HG03565 (cell line): Measurements from ENCODE around the gene CCDC73.
"Not testable (repeated sequence)": the region's sequence is repeated elsewhere in the genome, so short reads cannot be mapped to it uniquely, and the experiment has no call there.

ENCODE experiments used
- ATAC-seq: cut with Tn5 transposase; IDR thresholded peaks from one replicate; pipeline ENCODE4 v1.9.1; 2021; ENCODE audit warnings: mild to moderate bottlenecking, moderate library complexity; ENCODE audit not compliant: unreplicated experiment

Gene CCDC73

GRCh38 chr11:32597921-32598320, 196.5 kb downstream of the CCDC73 start:
- ATAC-seq: no peak

GRCh38 chr11:32596114-32596513, 198.3 kb downstream of the CCDC73 start:
- ATAC-seq: not testable (repeated sequence)

- no peak for ATAC-seq
Measured at GRCh38 chr11:32594272-32594671, 200.2 kb downstream of the CCDC73 start.

- no peak for ATAC-seq
Measured at GRCh38 chr11:32586576-32587190, 207.8 kb downstream of the CCDC73 start.

GRCh38 chr11:32584921-32585320, 209.5 kb downstream of the CCDC73 start:
- no peak for ATAC-seq

GRCh38 chr11:32583459-32584271, 210.8 kb downstream of the CCDC73 start, which contains the start of gene EIF3M:
TSS of gene EIF3M (plus strand) at chr11:32583831. CDS start at chr11:32583888, 57 bp downstream.
- ATAC-seq: peak; percentile 96

- ATAC-seq: no peak
Measured at GRCh38 chr11:32581556-32581955, 212.9 kb downstream of the CCDC73 start.

GRCh38 chr11:32580967-32581366, 213.5 kb downstream of the CCDC73 start:
- no peak for ATAC-seq

GRCh38 chr11:32576456-32576855, 218.0 kb downstream of the CCDC73 start:
- ATAC-seq: no peak

GRCh38 chr11:32575070-32575469, 219.4 kb downstream of the CCDC73 start:
- no peak for ATAC-seq

- no peak for ATAC-seq
Measured at GRCh38 chr11:32574421-32574820, 220.0 kb downstream of the CCDC73 start.

- no peak for ATAC-seq
Measured at GRCh38 chr11:32573228-32573627, 221.2 kb downstream of the CCDC73 start.

GRCh38 chr11:32571039-32571438, 223.4 kb downstream of the CCDC73 start:
- no peak for ATAC-seq

GRCh38 chr11:32569313-32569881, 225.1 kb downstream of the CCDC73 start:
- no peak for ATAC-seq

GRCh38 chr11:32567154-32567553, 227.3 kb downstream of the CCDC73 start:
- no peak for ATAC-seq

GRCh38 chr11:32566517-32566916, 227.9 kb downstream of the CCDC73 start:
- ATAC-seq: no peak

- no peak for ATAC-seq
Measured at GRCh38 chr11:32563600-32563959, 230.9 kb downstream of the CCDC73 start.

GRCh38 chr11:32562839-32563599, 231.4 kb downstream of the CCDC73 start:
- ATAC-seq: no peak

- ATAC-seq: no peak
Measured at GRCh38 chr11:32561835-32562234, 232.6 kb downstream of the CCDC73 start.

GRCh38 chr11:32555895-32556294, 238.6 kb downstream of the CCDC73 start:
- no peak for ATAC-seq

GRCh38 chr11:32555091-32555490, 239.4 kb downstream of the CCDC73 start:
- ATAC-seq: no peak
